RPMI8226 (cell line): ENCODE measurements around the gene APCDD1L.
"Not testable (repeated sequence)": the region's sequence is repeated elsewhere in the genome, so short reads cannot be mapped to it uniquely, and the experiment has no call there.

Source experiments
- DNase-seq: peaks from one replicate; pipeline ENCODE4 v3.0.0-alpha.2; 2015

APCDD1L gene

DNA sequence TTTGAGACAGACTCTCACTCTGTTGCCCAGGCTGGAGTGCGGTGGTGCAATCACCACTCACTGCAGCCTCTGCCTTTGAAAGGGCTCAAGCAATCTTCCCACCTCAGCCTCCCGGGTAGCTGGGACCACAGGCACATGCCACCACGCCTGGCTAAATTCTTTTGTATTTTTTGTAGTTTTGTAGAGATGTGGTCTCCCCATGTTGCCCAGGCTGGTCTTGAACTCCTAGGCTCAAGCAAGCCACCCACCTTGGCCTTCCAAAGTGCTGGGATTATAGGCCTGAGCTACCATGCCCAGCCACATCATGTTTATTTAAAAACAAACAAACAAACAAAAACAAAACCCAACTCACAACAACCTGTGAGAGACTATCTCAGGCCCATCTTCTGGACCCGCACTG, 29.7 kb upstream of the APCDD1L start:
- no peak for DNase-seq

DNA sequence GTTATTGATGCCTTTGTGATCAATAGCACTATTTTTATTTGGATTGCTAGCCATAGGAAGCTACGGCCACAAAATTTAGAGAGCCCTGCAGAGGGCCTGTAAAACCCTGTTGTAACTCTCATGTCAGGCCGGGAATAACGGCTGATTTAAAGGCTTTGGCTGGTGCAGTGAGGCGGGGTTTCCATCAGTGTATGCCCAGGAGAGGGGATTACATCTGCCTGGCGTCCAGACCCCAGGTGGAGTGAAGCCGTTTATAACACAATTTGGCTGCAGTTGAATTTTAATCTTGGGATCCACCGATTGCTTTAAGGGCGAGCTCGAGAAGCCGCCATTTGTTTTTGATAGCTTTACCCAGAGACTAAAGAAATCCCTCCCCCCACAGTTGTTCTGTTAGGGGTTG, 29.1 kb upstream of the APCDD1L start:
- no peak for DNase-seq

GRCh38 chr20:58543274-58543673, 28.1 kb upstream of the APCDD1L start:
- no peak for DNase-seq

- no peak for DNase-seq
Measured at GRCh38 chr20:58542411-58543095, 27.4 kb upstream of the APCDD1L start.

- not testable (repeated sequence) for DNase-seq
Measured at GRCh38 chr20:58542034-58542410, 26.8 kb upstream of the APCDD1L start.

- no peak for DNase-seq
Measured at GRCh38 chr20:58538752-58539151, 23.6 kb upstream of the APCDD1L start.

GRCh38 chr20:58537831-58538230, 22.6 kb upstream of the APCDD1L start:
- DNase-seq = no peak

- no peak for DNase-seq
Measured at GRCh38 chr20:58536289-58536688, 21.1 kb upstream of the APCDD1L start.

DNA sequence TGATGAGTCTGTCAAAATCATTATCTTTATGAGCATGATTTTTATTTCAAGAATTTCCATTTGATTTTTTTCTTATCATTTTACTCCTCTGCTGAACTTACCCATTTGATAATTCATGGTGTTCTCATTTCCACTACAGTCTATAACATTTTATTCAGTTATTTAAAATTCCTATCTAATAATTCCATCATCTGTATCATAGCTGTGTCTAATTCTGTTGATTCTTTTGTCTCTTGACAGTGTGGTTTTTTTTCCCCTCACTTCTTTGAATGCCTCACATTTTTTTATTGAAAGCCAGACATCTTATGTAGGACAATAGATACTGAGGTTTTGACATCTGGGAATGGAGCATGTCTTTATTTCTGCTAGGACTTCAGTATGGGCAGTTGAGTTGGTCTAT, 16.5 kb upstream of the APCDD1L start:
- no peak for DNase-seq

GRCh38 chr20:58531063-58531462, 15.9 kb upstream of the APCDD1L start:
- DNase-seq = no peak

GRCh38 chr20:58528412-58528811, 13.2 kb upstream of the APCDD1L start:
- no peak for DNase-seq

DNA sequence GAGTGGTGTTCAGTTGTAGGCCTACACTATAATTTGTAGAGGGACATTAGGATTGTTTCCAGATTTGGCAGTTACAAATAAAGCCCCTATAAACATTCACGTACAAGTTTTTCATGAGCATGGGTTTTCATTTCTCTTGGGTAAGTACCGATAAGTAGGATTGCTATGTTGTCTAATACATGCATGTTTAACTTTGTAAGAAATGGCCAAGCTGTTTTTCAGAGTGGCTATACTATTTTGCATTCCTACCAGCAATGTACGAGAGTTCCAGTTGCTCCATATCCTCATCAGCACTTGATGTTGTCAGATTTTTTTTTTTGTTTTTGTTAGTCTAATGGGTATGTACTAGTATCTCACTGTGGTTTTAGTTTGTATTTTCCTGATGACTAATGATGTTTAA, 11.2 kb upstream of the APCDD1L start:
- DNase-seq = no peak

GRCh38 chr20:58524814-58525213, 9.6 kb upstream of the APCDD1L start:
- DNase-seq = no peak

DNA sequence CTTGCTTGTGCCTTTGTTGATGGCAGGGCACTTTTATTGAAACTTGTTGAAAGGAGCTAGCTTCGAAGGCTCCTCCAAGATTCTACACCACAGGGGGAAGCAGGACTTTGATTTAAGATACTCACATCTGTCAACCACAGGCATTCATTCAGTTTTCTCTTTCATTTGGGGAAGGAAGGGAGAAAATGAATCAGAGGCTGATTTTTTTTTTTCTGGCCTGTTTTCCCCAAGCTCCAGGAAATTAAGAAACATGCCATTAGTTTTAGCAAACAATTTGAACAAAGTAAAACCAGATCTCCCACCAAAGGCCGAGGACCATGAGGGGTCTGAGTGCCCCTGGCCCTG, 8.7 kb upstream of the APCDD1L start:
- DNase-seq = no peak

DNA sequence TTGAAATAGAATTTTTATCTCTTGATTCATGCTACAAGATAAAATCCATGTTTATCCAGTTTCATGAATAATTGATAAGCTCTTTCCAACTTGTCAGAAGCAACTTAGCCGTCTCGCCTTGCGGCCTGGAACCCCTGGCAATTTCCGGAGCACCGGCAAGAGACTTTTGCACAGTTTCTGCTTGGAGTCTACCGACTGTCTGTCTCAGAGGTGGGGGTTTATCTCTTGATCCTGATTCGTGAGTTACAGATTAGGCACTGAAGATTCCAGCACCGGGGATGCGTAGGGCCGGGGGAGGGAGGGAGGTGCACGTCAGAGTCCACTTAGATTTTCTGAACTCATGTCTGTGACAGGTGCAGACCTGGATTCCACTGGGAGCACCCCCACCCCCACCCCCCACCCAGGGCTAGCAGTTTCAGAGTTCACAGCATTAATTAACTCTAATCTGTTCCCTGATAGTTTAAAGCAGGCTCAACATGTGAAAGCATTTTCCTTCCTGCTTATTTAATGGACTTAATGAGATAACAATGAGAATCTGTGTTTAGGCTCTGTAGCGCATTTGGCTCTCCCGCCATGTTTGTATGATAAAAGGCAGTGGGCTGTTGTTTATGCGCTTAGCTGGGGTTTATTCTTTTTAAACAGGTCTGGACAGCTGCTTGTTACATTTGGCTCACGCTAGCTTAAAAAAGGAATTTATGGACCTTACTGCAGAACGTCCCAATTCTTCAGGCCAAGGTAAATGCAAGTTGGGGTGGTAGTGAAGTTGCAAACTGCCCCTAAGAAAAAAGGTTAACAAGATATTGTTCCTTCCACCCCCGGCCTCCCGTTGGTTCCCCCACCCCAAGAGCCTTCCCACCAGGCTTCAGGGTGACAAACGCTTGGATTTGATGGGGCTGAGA, 8.1 kb upstream of the APCDD1L start:
- no peak for DNase-seq

- no peak for DNase-seq
Measured at GRCh38 chr20:58522666-58523065, 7.5 kb upstream of the APCDD1L start.

GRCh38 chr20:58521763-58522162, 6.6 kb upstream of the APCDD1L start:
- no peak for DNase-seq

DNA sequence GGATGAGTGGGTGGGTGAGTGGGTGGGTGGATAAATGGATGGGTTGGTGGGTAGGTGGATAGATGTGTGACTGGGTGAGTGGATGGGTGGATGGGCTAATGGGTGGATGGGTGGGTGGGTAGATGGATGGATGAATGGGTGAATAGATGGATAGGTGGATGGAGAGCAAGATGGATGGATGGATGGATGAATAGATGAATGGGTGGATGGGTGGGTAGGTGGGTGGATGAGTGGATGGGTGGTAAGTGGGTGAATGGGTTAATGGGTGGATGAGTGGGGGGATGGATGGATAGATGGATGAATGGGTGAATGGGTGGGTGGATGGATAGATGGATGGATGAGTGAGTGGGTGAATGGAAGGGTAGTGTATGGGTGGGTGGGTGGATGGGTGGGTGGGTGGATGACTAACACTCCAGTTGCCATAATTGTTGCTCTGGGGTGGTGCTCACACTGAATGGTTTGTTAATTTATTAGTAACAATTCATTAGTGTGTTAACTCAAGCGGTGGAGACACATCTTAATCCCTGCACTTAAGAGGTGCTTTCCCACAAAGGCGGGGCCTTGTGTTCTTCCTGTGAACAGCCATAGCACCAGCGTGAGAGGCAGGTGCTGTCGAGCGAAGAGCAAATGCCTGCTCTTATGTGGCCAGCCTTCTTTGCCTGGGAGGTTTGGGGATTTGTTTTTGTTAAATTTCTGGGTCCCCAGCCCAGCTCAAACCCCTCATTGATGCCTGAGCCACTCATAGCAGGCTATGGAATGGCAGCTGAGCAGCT, 4.9 kb upstream of the APCDD1L start:
- no peak for DNase-seq

- no peak for DNase-seq
Measured at GRCh38 chr20:58518896-58519593, 3.8 kb upstream of the APCDD1L start.

DNA sequence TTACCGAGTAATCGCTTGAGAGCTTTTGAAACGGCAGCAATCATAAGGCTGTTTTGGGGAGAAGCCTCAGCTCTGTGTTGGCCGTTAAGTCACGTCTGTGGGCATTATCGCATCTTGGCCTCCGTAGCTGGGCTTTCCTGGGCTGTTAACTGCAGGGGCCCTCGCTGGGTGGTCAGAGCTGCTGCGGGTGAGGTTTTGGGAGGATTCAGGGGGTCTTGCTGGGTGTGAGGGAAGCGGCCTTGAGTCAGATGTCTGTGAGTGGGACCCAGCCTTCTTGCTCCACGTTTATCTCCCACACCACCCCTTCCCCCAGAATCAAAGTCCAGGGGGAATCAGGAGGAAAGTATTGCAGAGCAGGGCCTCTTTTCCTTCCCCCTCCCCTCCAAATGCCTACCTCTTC, 3.2 kb upstream of the APCDD1L start:
- DNase-seq = no peak

DNA sequence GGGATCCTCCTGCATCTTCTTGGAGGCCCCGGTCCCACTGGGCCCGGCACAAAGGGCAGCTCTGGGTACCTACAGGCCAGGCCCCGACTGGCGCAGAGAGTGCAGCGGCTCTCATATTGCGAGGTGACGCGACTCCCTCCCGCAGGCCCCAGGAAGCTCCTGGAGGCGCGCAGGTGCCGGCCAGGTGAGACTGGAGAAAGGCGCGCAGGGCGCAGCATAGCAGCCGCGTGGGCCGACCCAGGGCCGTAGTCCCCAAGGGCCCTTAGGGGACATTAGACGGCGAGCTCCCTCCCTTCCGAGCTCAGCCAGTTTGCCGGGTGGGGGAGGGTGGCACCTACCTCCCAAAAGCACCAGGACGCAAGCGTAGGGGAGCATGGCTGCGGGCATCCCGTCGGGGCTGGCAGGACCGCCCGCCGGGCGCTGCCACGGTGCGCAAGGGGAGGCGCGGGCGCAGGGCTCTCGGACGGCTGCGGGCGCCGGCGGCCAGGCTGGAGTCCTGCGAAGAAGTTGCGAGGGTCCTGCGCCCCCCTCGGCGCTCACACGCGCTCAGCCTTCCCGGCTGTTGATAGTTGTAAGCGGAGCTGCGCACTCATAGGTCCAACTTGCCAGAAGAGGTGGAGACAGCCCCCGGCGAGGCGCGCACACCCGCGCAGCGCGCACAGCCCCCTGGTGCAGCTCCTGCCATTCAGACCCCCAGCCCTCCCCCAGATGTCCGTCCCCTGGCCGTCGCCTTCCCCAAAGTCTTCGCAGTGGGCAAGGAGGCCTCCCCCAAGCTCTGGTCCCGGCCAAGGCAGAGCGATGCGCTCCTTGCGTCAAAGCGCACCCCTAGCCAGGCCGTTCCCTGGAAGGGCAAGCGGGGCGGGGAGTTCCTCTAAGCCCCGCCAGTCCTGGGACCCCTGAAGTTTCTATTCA, 622 bp downstream of the APCDD1L start:
- DNase-seq = no peak
